HT1080 (cell line): ENCODE measurements around the gene SGTA. TPM values are rescaled to one million over a fixed set of nuclear protein-coding genes. Genes with fewer than 3 reads are reported as not detected.
"Not testable (repeated sequence)": the region's sequence is repeated elsewhere in the genome, so short reads cannot be mapped to it uniquely, and the experiment has no call there.

Experiments
- DNase-seq: peaks from one replicate; pipeline ENCODE4 v3.0.0-alpha.2; 2015; ENCODE audit warnings: low read depth
- total RNA-seq: library from RNA; depleted of rRNA; stranded (reverse); fragments of >200 nt; shearing (Covaris generic); gene quantifications from 2 replicates; pipeline ENCODE4 v1.2.3, GENCODE V29; 2014

The SGTA gene
- total RNA-seq, 1 experiment from 2014 or later = 131 TPM

DNA sequence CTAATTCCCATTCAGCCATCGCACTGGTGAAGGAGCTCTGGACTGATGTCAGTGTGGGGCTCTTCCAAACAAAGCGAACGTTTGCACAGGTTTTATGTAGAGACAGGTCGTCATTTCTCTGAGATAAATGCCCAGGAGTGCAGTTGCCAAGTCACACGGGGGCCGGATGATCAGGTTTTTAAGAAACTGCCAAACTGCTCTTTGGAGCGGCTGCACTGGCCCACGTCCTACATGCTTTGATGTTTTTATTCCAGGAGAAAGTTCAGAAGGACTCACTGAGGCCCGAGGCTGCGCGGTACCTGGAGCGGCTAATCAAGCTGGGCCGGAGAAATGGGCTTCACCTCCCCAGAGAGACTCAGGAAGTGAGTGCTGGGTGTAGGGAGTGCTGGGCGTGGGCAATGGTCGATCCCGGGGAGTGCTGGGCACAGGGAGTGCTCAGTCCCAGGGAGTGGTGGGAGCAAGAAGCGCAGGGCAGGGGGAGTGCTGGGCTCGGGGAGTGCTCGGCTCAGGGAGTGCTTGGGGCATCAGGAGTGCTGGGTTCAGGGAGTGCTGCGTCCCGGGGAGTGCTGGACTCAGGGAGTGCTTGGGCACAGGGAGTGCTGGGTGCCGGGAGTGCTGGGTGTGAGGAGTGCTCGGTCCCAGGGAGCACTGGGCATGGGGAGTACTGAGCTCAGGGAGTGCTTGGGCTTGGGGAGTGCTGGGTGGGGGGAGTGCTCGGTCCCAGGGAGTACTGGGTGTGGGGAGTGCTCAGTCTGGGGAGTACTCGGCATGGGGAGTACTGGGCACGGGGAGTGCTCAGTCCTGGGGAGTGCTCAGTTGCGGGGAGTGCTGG, 13.0 kb upstream of the SGTA start:
- DNase-seq = no peak

GRCh38 chr19:2793577-2793976, 10.5 kb upstream of the SGTA start:
- no peak for DNase-seq

DNA sequence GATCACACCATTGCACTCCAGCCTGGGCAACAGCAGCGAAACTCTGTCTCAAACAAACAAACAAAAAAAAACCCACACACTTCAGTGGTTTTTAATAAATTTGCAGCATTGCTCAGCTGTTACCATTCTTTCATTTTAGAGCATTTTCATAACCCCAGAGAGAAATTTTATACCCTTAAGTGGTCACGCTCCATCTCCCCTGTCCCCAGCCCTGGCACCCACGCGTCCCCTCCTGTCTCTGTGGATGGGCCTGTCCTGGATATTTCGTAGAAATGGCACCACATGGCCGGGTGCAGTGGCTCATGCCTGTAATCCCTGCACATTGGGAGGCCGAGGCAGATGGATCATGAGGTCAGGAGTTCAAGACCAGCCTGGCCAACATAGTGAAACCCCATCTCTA, 10.1 kb upstream of the SGTA start:
- DNase-seq = no peak

DNA sequence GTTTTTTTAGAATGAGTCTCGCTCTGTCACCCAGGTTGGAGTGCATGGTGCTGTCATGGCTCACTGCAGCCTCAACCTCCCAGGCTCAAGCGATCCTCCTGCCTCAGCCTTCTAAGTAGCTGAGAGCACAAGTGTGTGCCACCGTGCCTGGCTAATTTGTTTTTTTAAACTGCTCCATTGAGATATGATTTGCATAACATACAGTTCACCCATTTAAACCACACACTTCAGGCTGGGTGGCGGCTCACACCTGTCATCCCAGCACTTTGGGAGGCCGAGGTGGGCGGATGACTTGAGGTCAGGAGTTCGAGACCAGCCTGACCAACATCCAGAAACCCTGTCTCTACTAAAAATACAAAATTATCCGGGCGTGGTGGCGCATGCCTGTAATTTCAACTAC, 9.6 kb upstream of the SGTA start:
- DNase-seq = not testable (repeated sequence)

- DNase-seq = no peak
Measured at GRCh38 chr19:2791876-2792275, 8.8 kb upstream of the SGTA start.

DNA sequence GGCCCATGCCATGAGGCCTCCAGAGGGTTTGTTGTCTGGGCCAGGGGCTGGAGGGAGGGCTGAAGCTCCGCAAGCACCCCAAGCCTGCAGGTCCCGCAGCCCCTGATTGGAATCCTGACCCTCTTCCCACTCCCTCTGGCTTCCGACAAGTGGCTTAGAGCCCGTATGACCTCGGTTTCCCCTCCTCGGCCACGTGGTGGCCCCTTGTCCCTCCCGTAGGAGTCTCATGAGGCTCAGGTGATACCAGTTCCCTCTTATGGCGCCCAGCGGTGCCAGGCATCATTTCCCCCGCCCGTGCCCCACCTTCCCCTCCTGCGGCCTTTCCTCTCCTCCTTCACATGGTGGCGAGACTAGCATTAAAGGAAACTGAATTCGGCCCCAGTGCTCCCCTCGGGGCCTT, 8.4 kb upstream of the SGTA start:
- no peak for DNase-seq

DNA sequence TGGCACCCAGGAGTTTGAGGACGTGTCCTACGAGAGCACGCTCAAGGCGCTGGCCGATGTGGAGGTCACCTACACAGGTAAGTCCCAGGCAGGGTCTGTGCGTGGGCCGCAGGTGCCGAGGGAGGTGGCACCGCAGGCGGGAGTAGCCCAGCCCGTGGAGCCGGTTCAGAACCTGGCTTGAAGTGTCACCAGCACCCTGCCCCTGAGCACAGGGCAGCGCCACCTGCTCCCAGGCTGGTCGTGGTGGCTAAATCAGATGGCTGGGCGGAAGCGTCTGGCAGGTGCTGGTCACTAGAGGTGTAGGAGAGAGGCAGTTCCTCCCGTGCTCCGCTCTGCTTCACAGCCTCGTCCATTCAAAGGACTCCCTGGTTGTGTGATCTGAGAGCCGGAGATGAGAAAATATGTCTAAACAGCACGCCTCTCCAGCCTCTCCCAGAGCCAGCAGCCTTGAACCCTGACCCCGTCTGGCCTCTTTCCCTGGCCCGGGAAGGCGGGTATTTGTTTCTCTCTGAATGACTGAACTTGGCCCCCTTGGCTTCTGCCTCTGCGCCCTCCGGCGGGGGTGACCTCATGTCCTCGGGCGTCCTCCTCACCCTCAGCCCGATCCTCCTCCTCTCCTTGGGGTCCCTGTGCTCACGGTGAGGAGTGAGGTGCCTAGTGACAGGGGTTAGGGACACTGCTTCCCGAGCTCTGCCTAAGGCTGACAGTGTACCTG, 7.6 kb upstream of the SGTA start:
- DNase-seq = no peak

DNA sequence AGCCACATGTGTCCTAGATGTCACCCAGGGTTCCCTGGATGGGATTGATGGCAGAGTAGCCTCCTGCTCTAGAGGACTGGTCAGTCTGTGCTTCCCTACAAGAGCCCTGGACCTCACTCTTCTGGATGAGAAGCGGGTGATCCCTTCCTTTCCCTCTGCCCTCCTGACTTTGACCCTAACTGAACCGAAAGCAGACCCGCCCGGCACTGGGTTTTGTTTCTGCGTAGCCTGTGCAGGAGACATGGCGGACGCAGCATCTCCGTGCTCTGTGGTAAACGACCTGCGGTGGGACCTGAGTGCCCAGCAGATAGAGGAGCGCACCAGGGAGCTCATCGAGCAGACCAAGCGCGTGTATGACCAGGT, 7.1 kb upstream of the SGTA start:
- no peak for DNase-seq

GRCh38 chr19:2788237-2788636, 5.2 kb upstream of the SGTA start:
- DNase-seq = no peak

DNA sequence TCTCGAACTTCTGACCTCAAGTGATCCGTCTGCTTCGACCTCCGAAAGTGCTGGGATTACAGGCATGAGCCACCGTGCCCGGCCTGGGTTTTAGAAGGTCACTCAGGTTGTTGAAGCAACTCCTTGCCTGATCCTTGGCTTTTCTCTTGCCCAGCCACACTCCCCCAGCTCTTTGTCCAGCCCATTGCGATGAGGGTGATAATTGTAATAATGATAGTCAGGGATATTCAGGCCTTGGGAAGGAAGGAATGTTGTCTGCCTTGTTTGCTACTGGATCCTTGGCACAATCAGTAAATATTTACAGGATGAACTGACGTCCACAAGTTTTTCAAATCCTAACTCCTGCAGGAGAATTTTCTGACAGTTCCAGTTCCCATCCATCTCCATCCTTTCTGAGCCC, 4.0 kb upstream of the SGTA start:
- DNase-seq = no peak

DNA sequence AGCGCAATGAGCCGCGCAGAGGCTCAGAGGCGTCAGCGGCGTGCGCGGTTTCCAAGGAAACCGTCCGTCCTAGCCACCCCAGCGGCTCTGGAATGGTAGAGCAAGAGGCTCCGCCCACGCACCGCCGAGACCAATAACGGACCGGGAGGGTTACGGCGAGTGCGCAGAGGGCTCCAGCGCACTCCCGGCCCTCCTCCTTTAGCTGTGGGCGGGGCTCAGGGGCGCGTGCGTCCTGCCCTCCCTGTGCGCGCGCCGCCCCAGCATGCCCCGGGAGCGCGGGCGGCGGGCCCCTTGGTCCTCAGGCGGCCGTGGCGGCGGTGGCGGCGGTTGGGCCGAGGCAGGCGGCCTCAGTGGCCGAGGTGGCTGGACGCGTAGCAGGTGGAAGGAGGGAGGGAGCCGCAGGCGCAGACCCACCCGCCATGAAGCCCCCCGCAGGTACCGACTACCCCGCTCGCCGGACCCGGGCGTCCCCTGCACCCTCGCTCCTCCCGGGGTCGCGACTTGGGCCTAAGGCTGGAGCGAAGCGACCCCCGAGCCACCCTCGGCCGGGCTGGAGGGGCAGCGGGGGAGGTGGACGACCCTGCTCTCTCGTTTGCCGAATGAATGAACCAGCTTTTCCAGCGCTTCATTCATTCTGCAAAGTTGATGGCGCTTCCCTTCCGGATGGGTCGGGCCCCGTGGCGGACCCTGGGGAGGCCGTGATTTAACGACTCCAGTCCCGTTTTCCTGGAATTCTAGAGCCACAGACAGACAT, 2.3 kb upstream of the SGTA start, which contains the start of gene THOP1:
Gene THOP1, plus strand, starts transcription at position 260 of the 754 bp plus-strand sequence. Its CDS starts 160 bp downstream, at position 420.
- DNase-seq = peak; percentile 98

DNA sequence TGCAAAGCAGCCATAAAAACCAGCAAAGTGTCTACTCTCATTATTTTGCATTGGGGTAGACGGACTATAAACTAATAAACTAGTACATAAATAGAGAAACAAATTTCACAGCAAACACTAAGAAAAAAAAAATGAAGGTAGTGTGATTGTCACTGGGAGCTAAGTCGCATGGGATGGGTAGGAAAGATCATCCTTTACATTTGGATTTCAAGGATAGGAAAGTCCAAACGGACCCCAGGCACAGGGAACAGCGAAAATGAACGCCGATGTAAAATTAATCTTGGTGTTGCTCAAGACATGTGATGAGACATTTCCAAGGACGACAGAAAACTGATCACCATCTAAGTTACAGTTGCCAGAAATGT, 690 bp upstream of the SGTA start:
- DNase-seq = no peak

GRCh38 chr19:2782329-2782935, 641 bp downstream of the SGTA start:
- no peak for DNase-seq

DNA sequence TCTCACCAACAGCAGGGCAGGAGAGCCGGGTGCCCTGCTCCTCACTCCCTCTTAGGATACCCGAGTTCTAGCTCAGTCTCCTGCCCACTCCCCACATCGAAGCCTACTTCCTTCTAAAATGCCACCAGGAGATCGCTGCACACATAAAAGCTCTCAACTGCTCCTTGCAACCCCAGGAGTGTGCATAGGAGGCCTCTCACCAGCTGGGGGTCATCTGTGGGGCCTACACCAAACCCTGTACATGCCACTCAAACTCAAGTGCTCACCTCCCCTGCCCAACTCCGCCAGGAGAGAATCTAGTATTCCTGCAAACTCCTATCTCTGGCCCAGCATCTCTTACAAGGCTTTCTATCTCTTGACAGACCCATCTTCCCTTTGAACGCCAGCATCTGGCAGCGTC, 2.8 kb downstream of the SGTA start:
- DNase-seq = no peak

DNA sequence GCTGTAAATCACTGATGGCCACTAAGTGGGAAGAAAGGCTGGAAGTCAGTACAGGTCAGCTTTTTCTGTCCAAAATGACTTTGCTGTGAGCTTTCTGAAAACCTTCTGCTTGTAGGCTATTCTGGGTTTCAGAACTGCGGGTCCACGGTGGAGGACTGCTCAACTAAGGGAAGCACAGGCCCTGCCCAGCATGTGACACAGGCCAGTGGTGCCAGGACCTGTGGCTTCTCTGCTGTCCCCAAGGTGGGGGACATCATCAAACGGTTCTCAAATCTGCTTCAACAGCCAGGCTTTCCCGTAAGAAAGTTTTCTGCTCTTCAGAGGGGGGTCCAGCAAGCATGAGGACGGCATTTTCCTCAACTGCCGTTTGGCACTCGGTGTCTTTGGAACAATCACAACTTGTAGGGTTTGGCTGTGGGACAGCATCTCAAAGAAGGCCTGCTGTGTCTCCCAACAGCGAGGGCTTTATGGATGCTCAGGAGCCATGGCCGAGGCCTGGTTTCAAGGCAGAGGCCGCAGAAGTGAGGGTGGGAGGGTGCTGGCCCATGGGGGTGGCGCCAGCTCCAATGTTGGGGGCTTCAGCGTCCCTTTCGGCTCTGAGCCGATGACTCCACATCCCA, 3.8 kb downstream of the SGTA start:
- DNase-seq = no peak

DNA sequence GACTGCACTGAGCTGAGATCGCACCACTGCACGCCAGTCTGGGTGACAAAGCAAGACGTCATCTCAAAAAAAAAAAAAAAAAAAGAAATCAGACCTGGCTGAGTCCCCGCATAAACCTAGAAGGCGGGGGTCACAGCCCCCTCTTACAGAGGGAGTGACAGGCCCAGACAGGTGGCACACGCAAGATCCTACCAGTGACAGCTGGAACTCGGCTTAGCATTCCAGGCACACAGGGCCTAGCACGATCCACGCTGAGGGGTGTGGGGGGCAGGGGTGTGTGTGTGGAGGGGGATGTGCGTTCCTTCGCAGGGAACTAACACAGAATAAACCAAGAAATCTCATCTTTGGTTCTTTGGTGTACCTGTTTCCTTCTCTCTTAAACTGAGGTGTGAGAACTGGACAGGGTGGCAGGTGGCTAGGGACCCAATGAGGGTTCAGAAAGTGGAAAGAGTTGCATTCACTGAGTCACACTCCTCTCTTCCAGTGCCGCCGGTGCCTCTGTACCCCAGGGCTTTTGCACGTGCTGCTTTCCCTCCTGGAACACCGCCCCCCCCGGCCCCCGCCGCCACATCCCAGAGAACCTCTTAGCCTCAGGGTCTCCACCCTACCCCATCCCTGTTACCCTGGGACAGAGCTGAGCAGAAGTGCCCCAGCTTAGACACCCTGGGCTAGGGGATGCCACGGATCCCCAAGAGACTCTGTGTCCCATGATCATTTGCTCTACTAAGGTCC, 5.0 kb downstream of the SGTA start:
- no peak for DNase-seq

GRCh38 chr19:2775556-2776430, 7.3 kb downstream of the SGTA start:
- no peak for DNase-seq

- no peak for DNase-seq
Measured at GRCh38 chr19:2774953-2775555, 8.0 kb downstream of the SGTA start.

DNA sequence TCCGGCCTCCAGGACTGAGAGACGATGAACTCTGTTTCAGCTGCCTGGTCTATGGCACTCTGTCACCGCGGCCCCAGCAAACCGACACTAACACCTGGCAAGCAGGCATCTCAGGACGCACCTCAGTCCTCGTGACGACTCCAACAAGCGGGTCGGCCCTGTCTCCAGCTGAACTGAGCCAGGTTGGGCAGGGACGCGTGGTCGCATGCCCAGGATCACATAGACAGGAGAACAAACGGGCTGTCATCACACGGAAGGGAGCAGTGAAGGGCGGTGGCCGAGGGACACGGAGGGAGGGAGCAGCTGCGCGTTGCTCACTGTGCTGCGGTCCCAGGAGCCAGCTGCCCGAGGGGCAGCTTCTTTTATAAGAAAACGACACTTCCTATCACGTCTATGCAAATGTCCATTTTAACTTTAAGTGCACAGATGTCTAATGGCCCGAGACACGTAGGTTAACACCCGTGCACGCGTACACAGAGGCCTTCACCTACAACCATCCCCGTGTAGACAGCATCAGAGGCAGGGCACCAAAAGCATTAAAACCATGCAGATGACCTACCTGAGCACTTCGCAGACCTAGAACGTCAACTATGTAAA, 8.9 kb downstream of the SGTA start:
- no peak for DNase-seq
